OCI-M2 (cell line): ENCODE results near the gene KPNA4.

Source experiments
- DNase-seq: peaks from one replicate; lab custom pipeline; 2025; ENCODE audit not compliant: unreplicated experiment; lab: John Stamatoyannopoulos, UW

The KPNA4 gene

DNA sequence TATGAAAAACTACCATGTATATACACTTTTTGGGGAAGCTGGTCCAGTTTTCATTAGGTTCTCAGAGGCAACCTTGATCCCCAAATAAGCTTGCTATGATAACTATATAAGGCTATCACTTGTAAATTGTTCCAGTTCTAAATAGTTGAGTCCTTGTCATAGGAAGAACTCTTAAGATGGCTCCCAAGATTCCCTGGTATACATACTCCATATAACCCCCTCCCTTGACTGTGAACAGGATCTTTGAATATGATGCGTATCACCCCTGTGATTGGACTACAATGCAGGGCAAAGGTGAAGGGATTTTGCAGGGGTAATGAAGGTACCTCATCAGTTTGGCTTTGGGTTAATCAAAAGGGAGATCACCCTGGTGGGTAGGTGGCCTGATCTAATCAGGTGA is 67.2 kb downstream of the KPNA4 start:
- DNase-seq = no peak

DNA sequence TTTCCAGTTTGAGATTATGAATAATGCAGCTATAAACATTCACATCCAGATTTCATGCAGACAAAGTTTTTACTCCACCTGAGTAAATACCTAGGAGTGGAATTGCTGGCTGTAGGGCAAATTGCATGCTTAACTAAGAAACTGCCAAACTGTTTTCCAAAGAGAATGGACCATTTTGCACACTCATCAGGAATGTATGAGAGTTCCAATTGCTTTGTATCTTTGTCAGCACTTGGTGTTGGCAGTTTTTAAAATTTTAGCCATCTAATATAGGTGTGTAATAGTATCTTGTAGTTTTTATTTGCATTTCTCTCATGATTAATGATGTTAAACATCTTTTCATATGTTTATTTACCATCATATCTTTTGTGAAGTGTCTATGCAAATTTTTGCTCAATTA is 75.2 kb downstream of the KPNA4 start:
- no peak for DNase-seq

DNA sequence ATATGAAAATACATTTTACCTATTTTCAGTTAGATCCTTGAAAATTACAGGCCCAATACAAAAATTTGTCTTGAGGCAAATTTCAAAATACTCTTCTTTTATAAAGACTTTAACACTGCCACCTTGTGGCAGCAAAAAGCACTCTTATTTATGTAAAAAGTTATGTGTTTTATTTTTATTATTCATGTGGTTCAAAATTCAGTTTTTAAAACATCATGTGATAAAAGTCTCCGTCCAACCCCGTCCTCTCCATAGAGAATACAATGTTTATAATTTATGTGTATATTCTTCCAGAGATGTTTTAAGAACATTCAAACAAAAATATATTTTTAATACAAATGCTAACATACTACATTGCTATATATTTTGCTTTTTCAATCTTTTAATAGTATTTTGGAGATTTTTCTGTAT is 78.9 kb downstream of the KPNA4 start:
- no peak for DNase-seq

DNA sequence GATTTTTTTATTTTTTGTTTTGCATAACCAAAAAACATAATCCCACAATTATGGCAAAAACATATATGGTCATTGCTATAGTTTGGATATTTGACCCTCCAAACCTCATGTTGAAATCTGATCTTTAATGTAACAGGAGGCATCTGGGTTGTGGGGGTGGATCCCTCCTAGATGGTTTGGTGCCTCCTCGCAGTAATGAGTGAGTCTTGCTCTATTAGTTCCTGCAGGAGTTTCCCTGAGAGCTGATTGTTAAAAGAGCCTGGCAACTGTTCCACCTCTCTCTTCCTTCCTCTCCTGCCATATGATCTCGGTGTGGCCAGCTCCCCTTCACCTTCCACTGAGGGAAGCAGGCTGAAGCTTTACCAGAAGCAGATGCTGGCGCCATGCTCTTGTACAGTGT is 82.6 kb downstream of the KPNA4 start:
- DNase-seq = no peak

DNA sequence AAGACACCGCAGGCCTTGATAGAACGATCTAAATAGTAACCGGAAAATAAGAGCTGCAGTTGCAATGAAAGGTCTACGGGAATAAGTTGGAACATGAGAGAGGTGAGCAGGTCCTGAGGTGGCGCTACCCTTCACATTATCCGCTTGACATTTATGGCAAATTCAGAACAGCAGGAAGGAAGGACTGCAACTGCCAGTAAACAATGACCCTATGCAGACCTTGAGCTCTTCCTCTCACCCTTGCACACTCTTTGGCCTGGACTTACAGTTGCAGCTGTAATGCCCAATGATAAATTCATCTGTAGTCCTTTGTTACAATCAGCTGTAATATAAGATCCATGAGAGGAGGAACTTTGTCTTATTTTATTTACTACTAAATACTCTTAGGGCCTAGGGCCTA is 83.5 kb downstream of the KPNA4 start:
- no peak for DNase-seq

DNA sequence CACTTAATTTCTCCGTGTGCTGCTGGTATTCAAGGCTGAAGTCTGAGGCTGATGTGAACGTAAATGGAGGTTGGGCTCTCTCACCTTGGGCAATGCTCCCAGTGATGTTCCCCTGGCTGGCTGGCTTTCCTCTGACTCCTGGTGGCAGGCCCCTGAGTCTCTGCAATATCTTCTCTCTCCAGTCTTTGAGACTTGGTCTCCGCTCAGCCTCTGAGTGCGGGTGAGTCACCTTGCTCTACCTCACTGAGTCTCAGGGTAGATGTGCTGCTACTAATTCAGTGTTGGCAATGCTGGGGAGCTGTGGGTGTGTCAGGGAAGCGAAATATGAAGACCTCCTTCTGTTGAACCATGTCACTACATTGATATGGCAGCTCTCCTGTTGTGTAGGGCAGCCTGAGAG is 84.4 kb downstream of the KPNA4 start:
- DNase-seq = no peak

DNA sequence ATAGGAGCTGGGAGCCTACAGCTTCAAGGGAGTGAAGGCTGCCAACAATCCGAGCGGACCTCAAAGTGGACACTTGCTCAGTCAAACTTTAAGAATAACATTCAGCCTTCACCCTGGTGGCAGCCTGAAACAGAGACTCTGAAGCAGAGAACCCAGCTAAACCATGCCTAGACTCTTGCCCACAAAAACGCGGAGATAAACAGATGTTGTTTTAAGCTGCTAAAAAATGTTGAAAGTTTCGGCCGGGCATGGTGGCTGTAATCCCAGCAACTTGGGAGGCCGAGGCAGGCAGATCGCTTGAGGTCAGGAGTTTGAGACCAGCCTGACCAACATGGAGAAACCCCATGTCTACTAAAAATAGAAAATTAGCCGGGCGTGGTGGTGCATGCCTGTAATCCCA is 86.0 kb downstream of the KPNA4 start:
- DNase-seq = no peak

DNA sequence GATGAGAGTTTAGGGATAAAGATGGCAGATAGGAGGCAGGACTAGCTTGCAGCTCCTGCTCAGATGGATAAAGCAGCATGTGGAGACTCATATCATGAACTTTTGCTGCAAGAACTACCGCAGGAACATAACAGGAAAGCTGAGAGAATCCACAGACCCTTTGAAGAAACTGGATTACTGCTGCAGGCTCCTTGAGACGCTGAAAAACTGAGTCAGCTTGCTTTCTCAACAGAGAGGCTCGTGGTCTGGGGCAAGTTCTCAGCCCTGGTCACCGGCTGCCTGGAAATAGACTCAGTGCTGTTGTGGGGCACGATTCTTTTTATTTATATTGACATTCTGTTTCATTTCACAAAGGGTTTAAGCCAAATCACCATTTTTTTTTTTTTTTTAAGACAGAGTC is 87.0 kb downstream of the KPNA4 start:
- DNase-seq = no peak

DNA sequence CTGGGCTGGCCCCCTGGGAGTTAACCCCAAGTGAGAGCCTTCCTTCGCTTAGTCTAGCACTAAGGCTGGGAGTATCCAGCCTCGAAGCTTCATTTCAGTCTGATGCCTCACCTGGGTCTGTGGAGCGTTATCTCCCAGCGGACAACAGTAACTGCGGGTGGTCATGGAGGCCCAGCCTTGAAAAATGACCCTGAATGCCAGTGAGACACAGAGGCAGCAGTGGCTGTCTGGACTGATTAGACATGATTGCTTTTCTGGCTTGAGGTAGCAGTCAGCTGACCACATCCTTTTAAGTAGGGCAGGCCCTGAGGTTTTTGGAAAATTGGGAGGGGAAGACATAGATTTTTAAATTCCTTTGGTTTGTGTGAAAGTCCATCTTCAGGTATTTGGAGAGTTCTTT is 87.6 kb downstream of the KPNA4 start:
- DNase-seq = no peak

DNA sequence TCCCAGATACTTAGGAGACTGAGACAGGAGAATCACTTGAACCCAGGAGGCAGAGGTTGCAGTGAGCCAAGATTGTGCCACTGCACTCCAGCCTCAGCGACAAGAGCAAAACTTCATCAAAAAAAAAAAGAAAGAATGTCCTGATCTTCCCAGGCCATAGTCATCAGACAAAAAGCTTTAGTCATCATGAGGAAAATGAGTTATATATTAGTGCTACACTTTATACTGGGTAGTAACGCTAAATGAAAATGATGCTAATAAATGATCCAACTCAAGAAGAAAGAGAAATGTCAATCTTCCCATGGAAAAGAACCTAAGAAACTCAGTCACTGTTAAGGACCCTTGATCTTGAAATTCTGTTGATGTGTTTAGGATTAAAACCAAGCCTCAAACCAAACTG is 89.5 kb downstream of the KPNA4 start:
- DNase-seq = no peak

DNA sequence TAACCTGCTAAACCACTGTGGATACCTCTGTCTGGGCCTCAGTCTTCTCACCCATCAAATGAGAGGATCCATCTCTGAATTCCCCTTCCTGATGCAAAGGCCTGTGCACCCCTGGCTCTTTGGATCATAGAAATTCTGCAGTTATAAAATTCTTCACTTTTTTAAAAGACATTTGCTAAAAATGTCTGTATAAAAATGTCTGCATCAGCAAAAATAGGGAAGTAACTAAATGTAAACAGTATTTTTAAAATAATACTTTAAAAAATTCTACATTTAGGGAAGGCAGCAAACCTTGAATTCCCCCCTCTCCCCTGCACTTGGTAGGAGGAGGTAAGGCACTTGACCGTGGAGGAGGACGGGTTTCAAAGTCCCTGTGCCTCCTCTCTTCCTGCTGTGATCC is 90.2 kb downstream of the KPNA4 start:
- no peak for DNase-seq

DNA sequence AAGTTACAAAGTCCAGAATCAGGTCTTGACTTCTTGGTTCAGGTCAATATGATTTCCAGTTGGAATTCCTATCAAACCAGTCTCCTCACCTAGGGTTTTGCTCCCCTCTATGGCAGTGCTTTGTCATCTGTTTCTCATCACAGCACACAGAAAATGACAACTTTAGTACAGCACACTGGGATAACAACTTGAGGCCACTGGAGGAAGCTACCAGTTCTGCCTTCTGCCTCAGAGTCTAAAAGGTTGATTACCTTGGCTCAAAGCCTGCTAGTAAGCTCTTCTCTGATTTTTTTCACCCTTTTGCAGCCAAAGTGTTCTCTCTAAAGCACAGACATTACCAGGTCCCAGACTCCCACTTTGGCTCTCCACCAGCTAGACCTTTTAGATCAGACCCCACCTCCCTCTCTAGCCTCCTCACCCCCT is 90.9 kb downstream of the KPNA4 start:
- DNase-seq = no peak

DNA sequence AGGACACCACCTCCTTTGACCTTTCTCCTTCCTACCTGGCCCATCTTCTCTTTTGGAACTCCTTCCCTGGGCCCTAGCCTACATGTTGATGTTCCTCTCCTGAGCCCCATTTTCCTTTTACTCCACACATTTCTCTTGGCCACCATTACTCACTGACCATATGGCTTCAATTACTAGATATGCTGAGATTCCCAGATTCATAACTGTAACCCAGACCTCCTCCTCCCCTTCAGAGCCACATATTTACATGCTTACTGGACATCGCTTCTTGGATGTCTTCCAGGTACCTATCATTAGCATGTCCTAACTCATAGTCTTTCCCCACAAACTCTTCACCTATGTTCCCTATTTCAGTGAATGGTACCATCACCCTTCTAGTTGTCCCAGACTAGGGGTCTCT is 91.4 kb downstream of the KPNA4 start:
- no peak for DNase-seq

DNA sequence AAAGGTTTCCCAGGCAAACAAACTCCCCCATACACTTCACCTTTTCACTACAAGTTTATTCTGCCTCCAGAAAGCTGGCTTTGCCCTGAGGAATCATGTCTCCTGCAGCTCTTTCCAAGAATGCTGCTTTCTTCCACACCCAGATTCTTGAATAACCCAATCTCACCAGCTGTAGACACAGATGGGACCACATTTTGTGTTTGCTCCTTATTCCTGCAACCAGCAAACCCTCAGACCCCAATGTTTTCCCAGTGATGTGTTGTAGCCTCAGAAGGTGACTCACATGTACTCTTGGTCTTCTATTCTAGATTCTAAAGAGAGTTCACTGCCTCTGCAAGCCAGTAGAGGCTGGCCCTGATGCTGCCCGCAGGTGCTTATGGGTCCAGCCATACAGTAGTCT is 92.2 kb downstream of the KPNA4 start:
- DNase-seq = no peak

DNA sequence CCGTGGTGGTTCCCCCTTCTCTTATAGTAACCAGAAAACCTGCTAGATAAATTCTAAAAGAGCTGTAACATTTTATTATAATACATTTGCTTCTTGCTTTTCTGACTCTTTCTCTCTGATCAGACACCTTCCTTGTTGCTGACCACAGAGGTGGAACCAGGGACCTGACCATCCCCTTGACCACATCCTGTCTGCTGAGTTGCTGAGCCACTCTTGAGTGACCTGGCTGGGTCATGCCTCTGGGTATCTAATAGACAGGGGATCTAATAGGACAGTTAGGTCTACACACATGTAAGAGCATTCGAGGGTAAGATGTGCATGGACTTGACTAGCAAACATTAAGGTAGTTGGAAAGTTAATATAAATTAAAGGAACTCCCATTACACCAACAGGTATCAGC is 93.0 kb downstream of the KPNA4 start:
- DNase-seq = no peak

DNA sequence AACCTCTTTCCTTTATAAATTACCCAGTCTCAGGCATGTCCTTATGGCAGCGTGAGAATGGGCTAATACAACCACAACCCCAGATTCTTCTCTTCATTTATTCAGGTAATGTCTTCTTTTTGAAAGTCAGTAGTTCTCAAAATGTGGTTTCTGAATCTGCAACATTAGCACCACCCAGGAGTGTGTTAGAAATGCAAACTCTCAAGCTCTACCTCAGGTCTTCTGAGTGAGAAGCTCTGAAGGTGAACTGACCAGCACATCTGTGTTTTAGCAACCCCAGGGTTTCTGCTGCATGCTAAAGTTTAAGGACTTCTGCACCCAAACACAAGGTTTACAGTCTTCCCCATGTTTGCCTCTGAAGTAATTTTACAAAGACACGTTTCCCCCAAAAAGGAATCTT is 93.5 kb downstream of the KPNA4 start:
- DNase-seq = no peak

DNA sequence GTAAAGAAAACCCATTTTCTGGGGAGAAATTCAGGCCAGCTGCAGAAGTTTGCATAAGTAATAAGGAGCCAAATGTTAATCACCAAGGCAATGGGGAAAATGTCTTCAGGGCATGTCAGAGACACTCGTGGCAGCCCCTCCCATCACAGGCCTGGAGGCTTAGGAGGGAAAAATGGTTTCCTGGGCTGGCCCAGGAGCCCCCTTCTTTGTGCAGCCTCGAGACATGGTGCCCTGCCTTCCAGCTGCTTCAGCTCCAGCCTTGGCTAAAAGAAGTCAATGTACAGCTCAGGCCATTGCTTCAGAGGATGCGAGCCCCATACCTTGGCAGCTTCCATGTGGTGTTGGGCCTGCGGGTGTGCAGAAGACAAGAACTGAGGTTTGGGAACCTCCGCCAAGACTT is 95.2 kb downstream of the KPNA4 start:
- DNase-seq = no peak

DNA sequence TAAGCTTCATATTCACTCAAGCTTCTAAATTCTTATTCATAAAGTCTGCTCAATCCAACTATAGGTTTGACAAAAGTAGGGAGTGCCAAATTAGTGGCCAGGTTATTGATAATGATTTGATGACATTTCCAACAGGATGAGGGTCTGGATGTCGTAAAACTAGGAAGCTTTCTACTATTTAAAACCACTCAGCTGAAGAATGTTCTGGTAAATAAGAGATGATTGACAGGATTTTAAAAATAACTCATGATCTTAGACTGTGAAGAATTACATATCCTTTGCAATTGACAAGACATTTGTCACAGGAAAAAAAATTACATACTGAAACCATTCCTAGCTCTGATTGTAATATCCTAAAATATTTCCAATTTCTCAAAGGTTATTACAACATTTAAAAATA is 100.4 kb downstream of the KPNA4 start:
- DNase-seq = no peak

DNA sequence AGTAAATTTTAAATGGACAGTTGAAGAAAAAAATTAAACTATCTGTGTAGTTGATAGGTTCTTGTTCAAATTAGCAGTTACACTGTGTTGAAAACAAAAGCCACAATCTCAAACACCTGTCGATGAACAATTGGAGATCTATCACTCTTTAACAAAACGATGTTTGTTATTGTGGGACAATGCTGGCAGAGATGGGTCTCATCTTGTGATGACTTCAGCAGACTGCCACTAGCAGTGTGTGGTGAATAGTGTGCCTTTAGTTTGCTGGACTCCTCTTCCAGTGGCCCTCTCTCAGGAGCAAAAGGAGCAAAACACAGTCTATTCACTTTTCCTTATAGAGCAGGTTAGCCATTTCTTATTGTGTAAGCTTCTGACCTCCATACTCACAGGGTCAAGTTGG is 101.0 kb downstream of the KPNA4 start:
- DNase-seq = no peak

DNA sequence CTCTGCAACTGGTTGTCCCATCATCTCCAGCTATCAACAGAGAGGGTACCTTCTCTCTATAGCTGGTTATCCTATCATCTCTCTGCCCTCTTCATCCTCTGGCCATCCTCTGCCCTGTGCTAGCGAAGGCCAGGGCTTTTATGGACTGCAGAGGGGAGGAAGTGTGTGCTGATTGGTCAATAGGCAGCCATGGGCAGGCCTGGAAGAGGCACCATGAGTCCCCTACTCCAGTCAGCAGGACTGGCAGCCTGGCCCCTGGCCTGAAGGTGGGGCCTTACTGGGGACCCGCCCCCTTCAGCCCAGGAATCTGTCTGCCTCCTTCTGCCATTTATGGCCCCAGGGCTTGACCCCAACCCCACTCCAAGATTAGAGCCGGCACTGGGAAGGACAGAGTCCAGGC is 105.3 kb downstream of the KPNA4 start:
- DNase-seq = no peak

DNA sequence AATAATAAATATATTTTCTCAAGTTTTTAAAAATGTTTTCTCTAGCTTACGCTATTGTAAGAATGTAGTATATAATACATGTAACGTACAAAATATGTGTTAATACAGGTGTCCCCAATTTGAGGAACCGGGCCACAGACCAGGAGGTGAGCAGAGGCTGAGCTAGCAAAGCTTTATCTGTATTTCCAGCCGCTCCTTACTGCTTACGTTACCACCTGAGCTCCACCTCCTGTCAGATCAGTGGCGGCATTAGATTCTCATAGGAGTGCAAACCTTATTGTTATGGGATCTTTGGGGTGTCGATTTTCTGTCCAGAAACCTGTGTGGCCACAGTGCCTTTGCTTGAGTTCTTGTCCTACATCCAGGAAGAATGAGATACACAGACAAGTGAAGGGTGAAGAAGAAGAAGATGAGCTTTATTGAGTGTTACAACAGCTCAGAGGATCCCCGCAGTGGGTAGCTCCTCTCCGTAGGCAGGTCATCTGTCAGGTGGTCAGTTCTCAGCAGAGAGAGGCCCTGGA is 105.9 kb downstream of the KPNA4 start:
- DNase-seq = no peak

DNA sequence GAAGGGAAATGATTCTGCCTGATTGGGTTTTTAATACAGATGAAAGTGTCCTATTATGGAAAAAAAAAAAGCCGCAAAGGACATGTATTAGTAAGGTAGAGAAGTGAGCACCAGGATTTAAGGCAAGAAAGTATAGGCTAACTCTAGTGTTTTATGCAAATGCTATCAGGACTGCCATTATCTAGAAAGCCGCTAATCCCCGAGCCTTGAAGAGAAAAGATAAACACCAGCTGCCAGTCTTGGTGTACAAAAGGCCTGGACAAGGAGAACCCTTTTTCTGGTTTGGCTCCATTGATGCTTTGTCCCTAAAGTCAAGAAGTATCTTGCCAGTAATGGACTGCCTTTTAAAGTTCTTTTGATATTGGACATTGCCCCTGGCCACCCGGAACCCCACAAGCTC is 107.2 kb downstream of the KPNA4 start:
- no peak for DNase-seq

DNA sequence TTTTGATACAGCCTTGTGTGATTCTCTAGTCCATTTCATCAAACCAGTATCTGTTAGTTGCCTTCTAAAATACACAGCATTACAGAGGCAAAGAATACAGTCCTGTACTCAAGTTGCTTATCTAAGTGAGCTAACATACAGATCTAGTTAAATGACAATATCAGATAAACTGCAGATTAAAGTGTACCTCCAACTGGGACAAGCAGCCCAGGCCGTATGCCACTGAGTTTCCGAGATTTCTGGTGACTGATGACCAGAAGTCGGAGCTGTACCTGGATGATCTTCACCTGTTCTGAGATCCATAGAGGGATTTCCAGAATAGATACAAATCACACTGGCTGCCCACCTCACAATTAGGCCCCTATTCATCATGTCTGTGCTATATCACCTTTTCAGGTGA is 109.5 kb downstream of the KPNA4 start:
- DNase-seq = no peak

DNA sequence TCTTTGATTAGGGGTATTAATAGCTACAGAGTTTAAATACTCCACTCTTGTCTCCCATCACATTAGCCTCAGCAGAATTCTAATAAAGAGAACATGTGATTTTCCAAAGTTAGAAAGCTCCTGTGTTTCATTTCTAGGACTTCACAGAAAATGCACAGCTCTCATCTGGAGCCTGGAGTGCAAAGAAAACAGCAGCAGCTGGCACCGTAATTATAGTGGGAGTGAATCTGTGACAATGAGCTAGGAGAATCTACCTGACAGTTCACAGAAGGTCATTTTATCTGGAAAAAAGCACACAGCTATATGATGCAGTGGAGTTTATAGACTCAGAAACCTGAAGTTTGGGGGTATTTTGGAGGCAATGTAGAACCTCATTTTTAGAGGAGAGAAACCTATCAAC is 110.4 kb downstream of the KPNA4 start:
- no peak for DNase-seq
